GM21360 (cell line): ENCODE results near the gene FAM204A.

Experiments
- ATAC-seq: cut with Tn5 transposase; IDR thresholded peaks from one replicate; pipeline ENCODE4 v1.9.1; 2021; ENCODE audit warnings: mild to moderate bottlenecking, moderate library complexity; ENCODE audit not compliant: unreplicated experiment

Gene FAM204A

GRCh38 chr10:118251791-118252190 lies 90.3 kb downstream of the FAM204A start:
- ATAC-seq, result no peak

DNA sequence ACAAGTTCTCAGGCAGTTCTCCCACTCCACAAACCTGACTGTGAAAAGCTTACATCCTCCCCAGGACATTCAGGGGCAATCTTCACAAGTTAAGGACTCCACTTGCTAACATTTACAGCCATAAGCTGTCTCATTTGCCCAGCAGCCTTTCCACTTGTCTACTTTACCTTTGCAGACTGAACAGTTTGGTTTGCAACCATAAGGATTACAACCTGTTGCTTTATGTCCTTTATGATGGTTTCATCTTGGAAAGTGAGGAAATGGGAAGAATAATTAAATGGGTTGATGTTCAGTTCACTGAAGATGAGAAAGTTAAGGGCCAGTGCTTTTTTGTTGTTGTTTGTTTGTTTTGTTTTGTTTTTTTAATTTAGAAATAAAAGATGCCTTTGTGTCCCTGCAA lies 92.4 kb downstream of the FAM204A start:
- ATAC-seq, result no peak
